H1 (cell line): Measurements from ENCODE around the gene KRT77. TPM values are rescaled to one million over a fixed set of nuclear protein-coding genes. Genes with fewer than 3 reads are reported as not detected.

Experiments used
- CTCF ChIA-PET: fragments of 300-600 bp; sonication (Branson Sonifier 250); formaldehyde crosslinking; loops from one replicate; lab custom pipeline; 2021; ENCODE audit not compliant: partially characterized antibody; lab: Charles Lee
- POLR2A ChIA-PET: fragments of 300-600 bp; sonication (Branson Sonifier 250); formaldehyde crosslinking; loops from one replicate; lab custom pipeline; 2021; ENCODE audit warnings: inconsistent platforms; ENCODE audit not compliant: partially characterized antibody; lab: Charles Lee
- DNase-seq, 2 experiments: peaks; one replicate each; pipeline versions ENCODE4 v3.0.0 to v3.0.0-alpha.2; 2010 to 2022; ENCODE audit warnings: low spot score in 2 of 2, low read depth in 1 of 2, mixed read lengths in 1 of 2
- FAIRE-seq: peaks from 2 replicates; lab custom pipeline; 2011; peaks lifted over from hg19 to GRCh38; lab: Jason Lieb, UNC
- H2AFZ ChIP-seq: 2 replicates; pipeline ENCODE4 v1.8.1; 2012; ENCODE audit warnings: low read length, inconsistent platforms
- H2AK5ac ChIP-seq: 2 replicates; pipeline ENCODE4 v1.6.1; 2013; ENCODE audit warnings: low read depth, low read length
- H2BK120ac ChIP-seq: replicated peaks from 2 replicates; pipeline ENCODE3; 2013; ENCODE audit warnings: low read depth, low read length, inconsistent platforms
- H2BK12ac ChIP-seq: 2 replicates; pipeline ENCODE4 v1.6.1; 2013; ENCODE audit warnings: low read depth, low read length
- H2BK15ac ChIP-seq: 2 replicates; pipeline ENCODE4 v1.6.1; 2013; ENCODE audit warnings: low read length
- H2BK20ac ChIP-seq: 2 replicates; pipeline ENCODE4 v1.6.1; 2013; ENCODE audit warnings: low read length
- H2BK5ac ChIP-seq: 2 replicates; pipeline ENCODE4 v1.6.1; 2013; ENCODE audit warnings: low read depth, low read length
- H3K14ac ChIP-seq: 2 replicates; pipeline ENCODE4 v1.6.1; 2013; ENCODE audit warnings: inconsistent platforms; ENCODE audit not compliant: insufficient read length
- H3K18ac ChIP-seq: 2 replicates; pipeline ENCODE4 v1.6.1; 2013; ENCODE audit warnings: low read length; ENCODE audit errors: extremely low read depth
- H3K23ac ChIP-seq: 2 replicates; pipeline ENCODE4 v1.6.1; 2013; ENCODE audit warnings: inconsistent platforms; ENCODE audit not compliant: insufficient read length
- H3K23me2 ChIP-seq: 2 replicates; pipeline ENCODE4 v1.6.1; 2013; ENCODE audit warnings: low read depth, low read length
- H3K27ac ChIP-seq: 2 replicates; pipeline ENCODE4 v1.6.1; 2011; ENCODE audit warnings: low read depth, low read length, inconsistent platforms
- H3K27me3 ChIP-seq, 4 experiments: replicated peaks in 1 of 4; 1 replicate in 1 of 4; 2 replicates in 3 of 4; pipeline versions ENCODE4 v1.6.1 to v1.8.1; 2011 to 2013; ENCODE audit warnings: low read length in 3 of 4, mild to moderate bottlenecking in 3 of 4, inconsistent platforms in 2 of 4, mixed read lengths in 2 of 4, moderate library complexity in 1 of 4; ENCODE audit not compliant: control insufficient read depth in 3 of 4, insufficient read depth in 3 of 4; ENCODE audit errors: extremely low read depth in 1 of 4
- H3K36me3 ChIP-seq, 4 experiments: 2 replicates each; pipeline versions ENCODE4 v1.6.1 to v1.8.1; 2011 to 2013; ENCODE audit warnings: mild to moderate bottlenecking in 4 of 4, low read length in 3 of 4, moderate library complexity in 2 of 4, control low read depth in 1 of 4, inconsistent platforms in 1 of 4; ENCODE audit not compliant: insufficient read depth in 4 of 4, control insufficient read depth in 2 of 4
- H3K4ac ChIP-seq: replicated peaks from 2 replicates; pipeline ENCODE3; 2013; ENCODE audit warnings: low read length, low read depth, mixed read lengths, inconsistent platforms; ENCODE audit not compliant: insufficient read length
- H3K4me1 ChIP-seq, 4 experiments: replicated peaks in 1 of 4; 1 replicate in 1 of 4; 2 replicates in 3 of 4; pipeline versions ENCODE4 v1.6.1 to v1.8.1; 2011 to 2013; ENCODE audit warnings: low read length in 3 of 4, inconsistent platforms in 2 of 4, mixed read lengths in 1 of 4; ENCODE audit not compliant: insufficient read depth in 4 of 4, control insufficient read depth in 3 of 4
- H3K4me2 ChIP-seq, 2 experiments: 2 replicates each; pipeline versions ENCODE4 v1.6.1 to v1.8.1; 2011 to 2013; ENCODE audit warnings: low read depth in 2 of 2, low read length in 2 of 2, control low read depth in 1 of 2, inconsistent platforms in 1 of 2, mild to moderate bottlenecking in 1 of 2; ENCODE audit not compliant: insufficient read depth in 1 of 2
- H3K4me3 ChIP-seq, 4 experiments: fragments of 200-600, 300-600 bp in 1 of 4; sonication (generic), shearing (Covaris generic), sonication (Bioruptor Twin) in 1 of 4; 2 replicates each; pipeline versions ENCODE4 v1.5.1 to v1.8.1; 2011 to 2016; ENCODE audit warnings: low read length in 4 of 4, low read depth in 3 of 4, control low read depth in 2 of 4, inconsistent platforms in 2 of 4, mild to moderate bottlenecking in 2 of 4, mixed read lengths in 1 of 4, moderate library complexity in 1 of 4; ENCODE audit not compliant: insufficient read depth in 2 of 4; ENCODE audit errors: extremely low read depth in 1 of 4
- H3K56ac ChIP-seq: replicated peaks from 2 replicates; pipeline ENCODE3; 2013; ENCODE audit warnings: low read depth, mild to moderate bottlenecking, mixed read lengths, low read length, inconsistent platforms; ENCODE audit not compliant: insufficient read length
- H3K79me1 ChIP-seq: 2 replicates; pipeline ENCODE4 v1.6.1; 2013; ENCODE audit warnings: low read depth, low read length, control low read depth
- H3K79me2 ChIP-seq, 2 experiments: 2 replicates each; pipeline versions ENCODE4 v1.6.1 to v1.8.1; 2012 to 2013; ENCODE audit warnings: low read length in 2 of 2, mild to moderate bottlenecking in 2 of 2, inconsistent platforms in 1 of 2; ENCODE audit not compliant: insufficient read depth in 2 of 2, control insufficient read depth in 1 of 2
- H3K9ac ChIP-seq, 4 experiments: replicated peaks in 1 of 4; 1 replicate in 1 of 4; 2 replicates in 3 of 4; pipeline versions ENCODE4 v1.6.1 to v1.8.1; 2011 to 2013; ENCODE audit warnings: low read depth in 3 of 4, low read length in 3 of 4, control low read depth in 2 of 4, mild to moderate bottlenecking in 2 of 4, moderate library complexity in 2 of 4, inconsistent platforms in 1 of 4; ENCODE audit errors: extremely low read depth in 1 of 4
- H3K9me3 ChIP-seq, 2 experiments: 2 replicates each; pipeline versions ENCODE4 v1.6.1 to v1.8.1; 2012 to 2013; ENCODE audit warnings: mild to moderate bottlenecking in 2 of 2, moderate library complexity in 2 of 2, control low read depth in 1 of 2, inconsistent platforms in 1 of 2, low read depth in 1 of 2, low read length in 1 of 2, mixed read lengths in 1 of 2; ENCODE audit not compliant: insufficient read depth in 2 of 2
- H4K20me1 ChIP-seq, 2 experiments: replicated peaks in 1 of 2; 2 replicates each; pipeline versions ENCODE3 to v1.8.1; 2011 to 2013; ENCODE audit warnings: inconsistent platforms in 2 of 2, low read length in 2 of 2, mild to moderate bottlenecking in 1 of 2; ENCODE audit not compliant: insufficient read depth in 2 of 2, control insufficient read depth in 1 of 2
- H4K5ac ChIP-seq: 2 replicates; pipeline ENCODE4 v1.6.1; 2013; ENCODE audit warnings: low read length, low read depth, mixed read lengths, inconsistent platforms; ENCODE audit not compliant: insufficient read length
- H4K8ac ChIP-seq: 2 replicates; pipeline ENCODE4 v1.8.0; 2013; ENCODE audit warnings: mild to moderate bottlenecking, moderate library complexity, low read length, inconsistent platforms; ENCODE audit not compliant: insufficient read depth; ENCODE audit errors: extremely low read depth
- H4K91ac ChIP-seq: replicated peaks from 2 replicates; pipeline ENCODE3; 2013; ENCODE audit warnings: low read length, mixed read lengths, inconsistent platforms; ENCODE audit not compliant: insufficient read length
- ASH2L ChIP-seq: fragments of 200-600, 300-600 bp; sonication (generic); IDR thresholded peaks from one replicate; pipeline ENCODE4 v1.7.1; 2017; ENCODE audit warnings: low read length
- BACH1 ChIP-seq: IDR thresholded peaks from 2 replicates; pipeline ENCODE4 v1.6.1; 2012; ENCODE audit warnings: low read length, improper control_type of control experiment
- NANOG ChIP-seq: IDR thresholded peaks from 2 replicates; pipeline ENCODE4 v1.6.1; 2011; ENCODE audit warnings: low read length, low read depth, mild to moderate bottlenecking, inconsistent platforms; ENCODE audit not compliant: insufficient read depth, poor library complexity, severe bottlenecking
- POLR2A ChIP-seq, 2 experiments: IDR thresholded peaks; 1 replicate in 1 of 2; 2 replicates in 1 of 2; pipeline ENCODE4 v1.6.1; 2011; ENCODE audit warnings: low read depth in 2 of 2, low read length in 2 of 2, mild to moderate bottlenecking in 2 of 2; ENCODE audit errors: control extremely low read depth in 1 of 2
- RFX5 ChIP-seq: IDR thresholded peaks from 2 replicates; pipeline ENCODE4 v1.6.1; 2011; ENCODE audit warnings: low read depth, low read length, improper control_type of control experiment, borderline replicate concordance
- SIN3A ChIP-seq, 2 experiments: IDR thresholded peaks in 1 of 2; conservative IDR thresholded peaks in 1 of 2; 2 replicates each; pipeline ENCODE4 v1.6.1; 2011 to 2012; ENCODE audit warnings: low read length in 2 of 2, improper control_type of control experiment in 1 of 2, low read depth in 1 of 2, mild to moderate bottlenecking in 1 of 2
- TEAD4 ChIP-seq: IDR thresholded peaks from 2 replicates; pipeline ENCODE4 v1.6.1; 2012; ENCODE audit warnings: low read depth, low read length, inconsistent platforms, mixed read lengths
- WGBS, 2 experiments: shearing (Covaris generic) in 1 of 2; methylation state at CpG; one replicate each; pipeline versions ENCODE4 v1.1.6 to v1.1.7; 2013 to 2015; ENCODE audit warnings: low lambda C conversion rate in 2 of 2, mixed read lengths in 2 of 2, inconsistent platforms in 1 of 2, low coverage in 1 of 2, missing lambda C conversion rate in 1 of 2; ENCODE audit not compliant: insufficient replicate concordance in 2 of 2, insufficient coverage in 1 of 2, insufficient read length in 1 of 2; ENCODE audit errors: extremely low coverage in 1 of 2, missing lambda C conversion rate in 1 of 2; 5-methylcytosine and 5-hydroxymethylcytosine counted together
- polyA plus RNA-seq, 7 experiments: library from polyadenylated mRNA; depleted of rRNA in 3 of 7; stranded (reverse) in 5 of 7; unstranded in 2 of 7; fragments of >200 nt in 5 of 7; fragments of 200-250 nt in 2 of 7; gene quantifications; 1 replicate in 5 of 7; 2 replicates in 1 of 7; 4 replicates in 1 of 7; pipeline versions ENCODE4 v1.2.1 to v1.2.3, GENCODE V29; 2011 to 2013; ENCODE audit warnings: missing spikeins in 2 of 7, mixed read lengths in 2 of 7
- total RNA-seq: library from RNA; stranded (reverse); fragmentation: NEBNext Ultra II Directional; extraction: Animal tissue kit (Norgen Biotek cat#: 25700); gene quantifications from 2 replicates; pipeline ENCODE4 v1.2.1, GENCODE V29; 2021
- TF ChIP-seq, protein P1 (sequence below): IDR thresholded peaks from 2 replicates; pipeline ENCODE4 v1.6.1; 2011; ENCODE audit warnings: low read depth, mild to moderate bottlenecking, low read length; ENCODE audit not compliant: insufficient read depth
- TF ChIP-seq, protein P2 (sequence below): IDR thresholded peaks from 2 replicates; pipeline ENCODE4 v1.6.1; 2011; ENCODE audit warnings: low read length, improper control_type of control experiment
- TF ChIP-seq, protein P3 (sequence below), 3 experiments: IDR thresholded peaks; 1 replicate in 2 of 3; 2 replicates in 1 of 3; pipeline versions ENCODE4 v1.5.1 to v1.6.1; 2011; ENCODE audit warnings: low read length in 3 of 3, mild to moderate bottlenecking in 3 of 3, inconsistent platforms in 2 of 3, low read depth in 1 of 3, moderate library complexity in 1 of 3; ENCODE audit not compliant: insufficient read depth in 1 of 3; ENCODE audit errors: control extremely low read depth in 1 of 3

KRT77 gene
- total and polyA plus RNA-seq, 2 of the 8 experiments (the other 6 are each of a cell fraction or from before 2014, with no cell fraction given), result 0.02 TPM; not detected in 1

DNA sequence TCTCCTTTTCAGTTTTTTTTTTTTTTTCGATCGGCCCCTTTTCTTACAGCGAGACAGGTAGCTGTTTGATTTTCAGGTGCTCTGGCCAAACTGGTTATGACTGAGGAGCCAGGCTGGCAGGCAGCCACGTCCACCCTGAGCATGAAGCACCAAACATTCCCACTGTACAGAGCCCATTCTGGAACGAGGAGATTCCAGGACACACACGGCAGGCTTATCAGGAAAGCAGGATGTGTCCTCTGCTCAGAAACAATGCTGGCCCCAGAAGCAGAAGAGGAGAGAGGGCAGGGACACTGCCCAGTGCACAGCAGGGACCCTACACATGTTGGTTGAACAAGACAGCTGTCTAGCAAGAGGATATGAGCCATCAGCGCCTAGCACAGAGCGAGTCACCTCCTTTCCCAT, 47.6 kb downstream of the KRT77 start:
- Histone ChIP-seq H2AK5ac (no peak overlapping the region), H2BK15ac (no peak overlapping the region), H3K14ac (no peak overlapping the region), H3K27me3 (no peaks in the 10 kb centered on the region), H3K9ac (no peak overlapping the region), H3K27ac (no peak overlapping the region), H3K23me2 (no peaks in the 10 kb centered on the region), H3K56ac (no peak overlapping the region), H3K79me2 (no peaks in the 10 kb centered on the region), H3K4me3 (no peak overlapping the region), H4K8ac (no peak overlapping the region), H3K79me1 (no peaks in the 10 kb centered on the region), H3K9me3 (peaks cover 0 to 6% of the 10 kb centered on the region in 2 experiments; a peak in 1 of 4 replicates), H3K4me1 (no peaks in the 10 kb centered on the region), H4K20me1 (no peaks in the 10 kb centered on the region), H3K23ac (no peak overlapping the region), H2BK12ac (no peak overlapping the region), H4K5ac (no peak overlapping the region), H4K91ac (no peak overlapping the region), H3K4me2 (no peak overlapping the region), H3K36me3 (no peaks in the 10 kb centered on the region), H2BK20ac (no peak overlapping the region), H3K4ac (no peak overlapping the region), H2BK120ac (no peak overlapping the region), H2AFZ (no peak overlapping the region), H3K18ac (no peak overlapping the region), H2BK5ac (no peak overlapping the region; the same call in 1 of the 2 replicates)
- ChIA-PET CTCF (interaction anchor here (0.7 to 3.9 kb wide), 13 partner anchors 10 to 294 kb away, joined by 3 to 18 read pairs (median 4); partner anchors contain the start of gene KRT72), POLR2A (no interaction called here)
- FAIRE-seq, result no peak
- no peak for DNase-seq
- WGBS, 2 experiments, result 84% methylated on average over 5 of the region's 8 CpGs; no CpG with 5 or more reads in 1 of the 2 experiments
- TF ChIP-seq, protein P1, sequence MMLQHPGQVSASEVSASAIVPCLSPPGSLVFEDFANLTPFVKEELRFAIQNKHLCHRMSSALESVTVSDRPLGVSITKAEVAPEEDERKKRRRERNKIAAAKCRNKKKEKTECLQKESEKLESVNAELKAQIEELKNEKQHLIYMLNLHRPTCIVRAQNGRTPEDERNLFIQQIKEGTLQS, result no peak
- TF ChIP-seq TEAD4 (no peak), RFX5 (no peak), ASH2L (no peak), SIN3A (conservative IDR thresholded peaks at IDR 0.05 in 1 of 2, IDR thresholded peaks at IDR 0.05 in 1 of 2; ENCODE audit: low read depth in 1 of 2, low read length in 2 of 2) (no peak), POLR2A (IDR thresholded peaks at IDR 0.05; ENCODE audit: control extremely low read depth in 1 of 2, low read depth in 2 of 2, low read length in 2 of 2) (no peak), BACH1 (no peak), NANOG (no peak)
- TF ChIP-seq, protein P2, sequence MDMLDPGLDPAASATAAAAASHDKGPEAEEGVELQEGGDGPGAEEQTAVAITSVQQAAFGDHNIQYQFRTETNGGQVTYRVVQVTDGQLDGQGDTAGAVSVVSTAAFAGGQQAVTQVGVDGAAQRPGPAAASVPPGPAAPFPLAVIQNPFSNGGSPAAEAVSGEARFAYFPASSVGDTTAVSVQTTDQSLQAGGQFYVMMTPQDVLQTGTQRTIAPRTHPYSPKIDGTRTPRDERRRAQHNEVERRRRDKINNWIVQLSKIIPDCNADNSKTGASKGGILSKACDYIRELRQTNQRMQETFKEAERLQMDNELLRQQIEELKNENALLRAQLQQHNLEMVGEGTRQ, result no peak
- TF ChIP-seq, protein P3, sequence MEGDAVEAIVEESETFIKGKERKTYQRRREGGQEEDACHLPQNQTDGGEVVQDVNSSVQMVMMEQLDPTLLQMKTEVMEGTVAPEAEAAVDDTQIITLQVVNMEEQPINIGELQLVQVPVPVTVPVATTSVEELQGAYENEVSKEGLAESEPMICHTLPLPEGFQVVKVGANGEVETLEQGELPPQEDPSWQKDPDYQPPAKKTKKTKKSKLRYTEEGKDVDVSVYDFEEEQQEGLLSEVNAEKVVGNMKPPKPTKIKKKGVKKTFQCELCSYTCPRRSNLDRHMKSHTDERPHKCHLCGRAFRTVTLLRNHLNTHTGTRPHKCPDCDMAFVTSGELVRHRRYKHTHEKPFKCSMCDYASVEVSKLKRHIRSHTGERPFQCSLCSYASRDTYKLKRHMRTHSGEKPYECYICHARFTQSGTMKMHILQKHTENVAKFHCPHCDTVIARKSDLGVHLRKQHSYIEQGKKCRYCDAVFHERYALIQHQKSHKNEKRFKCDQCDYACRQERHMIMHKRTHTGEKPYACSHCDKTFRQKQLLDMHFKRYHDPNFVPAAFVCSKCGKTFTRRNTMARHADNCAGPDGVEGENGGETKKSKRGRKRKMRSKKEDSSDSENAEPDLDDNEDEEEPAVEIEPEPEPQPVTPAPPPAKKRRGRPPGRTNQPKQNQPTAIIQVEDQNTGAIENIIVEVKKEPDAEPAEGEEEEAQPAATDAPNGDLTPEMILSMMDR (IDR thresholded peaks at IDR 0.05; ENCODE audit: control extremely low read depth in 1 of 3, insufficient read depth in 1 of 3, low read depth in 1 of 3, low read length in 3 of 3), result no peak
